Hepatocyte (in vitro differentiated cells): ENCODE measurements around the gene FGGY. TPM values are rescaled to one million over a fixed set of nuclear protein-coding genes. Genes with fewer than 3 reads are reported as not detected.

Experiments used
- DNase-seq: peaks from one replicate; pipeline ENCODE4 v3.0.0-alpha.2; 2016; ENCODE audit warnings: low spot score
- H2AFZ ChIP-seq: fragments of 200-600 bp; sonication (generic); 2 replicates; pipeline ENCODE4 v1.6.0; 2016; ENCODE audit warnings: antibody characterized with exemption, mild to moderate bottlenecking
- H3K27ac ChIP-seq: fragments of 200-600 bp; sonication (generic); 2 replicates; pipeline ENCODE4 v1.5.1; 2016; ENCODE audit warnings: mild to moderate bottlenecking
- H3K27me3 ChIP-seq: fragments of 200-600 bp; sonication (generic); 2 replicates; pipeline ENCODE4 v1.6.1; 2016
- H3K36me3 ChIP-seq: fragments of 200-600 bp; sonication (generic); replicated peaks from 2 replicates; pipeline ENCODE4 v1.5.1; 2016; ENCODE audit warnings: low read depth; ENCODE audit not compliant: insufficient read depth
- H3K4me1 ChIP-seq: fragments of 200-600 bp; sonication (generic); 2 replicates; pipeline ENCODE4 v1.5.1; 2016; ENCODE audit warnings: mild to moderate bottlenecking, moderate library complexity; ENCODE audit not compliant: insufficient read depth
- H3K4me2 ChIP-seq: fragments of 200-600 bp; sonication (generic); 2 replicates; pipeline ENCODE4 v1.6.0; 2016
- H3K4me3 ChIP-seq: fragments of 200-600 bp; sonication (generic); 2 replicates; pipeline ENCODE4 v1.5.1; 2016; ENCODE audit warnings: mild to moderate bottlenecking
- H3K79me2 ChIP-seq: fragments of 200-600 bp; sonication (generic); 2 replicates; pipeline ENCODE4 v1.6.0; 2017; ENCODE audit warnings: mild to moderate bottlenecking
- H3K9me2 ChIP-seq: fragments of 200-600 bp; sonication (generic); replicated peaks from 2 replicates; pipeline ENCODE4 v1.6.0; 2017; ENCODE audit warnings: mild to moderate bottlenecking; ENCODE audit not compliant: insufficient read depth
- H3K9me3 ChIP-seq: fragments of 200-600 bp; sonication (generic); 2 replicates; pipeline ENCODE4 v1.5.1; 2016; ENCODE audit warnings: low read depth, mild to moderate bottlenecking
- H4K20me1 ChIP-seq: fragments of 200-600 bp; sonication (generic); 2 replicates; pipeline ENCODE4 v1.6.0; 2016; ENCODE audit warnings: mild to moderate bottlenecking; ENCODE audit not compliant: insufficient read depth, poor library complexity, severe bottlenecking
- EZH2 ChIP-seq: fragments of 200-600 bp; sonication (generic); IDR thresholded peaks from 2 replicates; pipeline ENCODE4 v1.6.1; 2016; ENCODE audit warnings: antibody characterized with exemption, mild to moderate bottlenecking, borderline replicate concordance
- EZH2phosphoT487 ChIP-seq: fragments of 200-600 bp; sonication (generic); IDR thresholded peaks from one replicate; pipeline ENCODE4 v1.6.1; 2018; ENCODE audit warnings: antibody characterized with exemption, mild to moderate bottlenecking, low read depth, moderate library complexity; ENCODE audit not compliant: unreplicated experiment, severe bottlenecking
- WGBS: methylation state at CpG from one replicate; pipeline ENCODE4 v1.1.6; 2016; ENCODE audit warnings: low lambda C conversion rate; ENCODE audit errors: missing lambda C conversion rate; 5-methylcytosine and 5-hydroxymethylcytosine counted together
- polyA plus RNA-seq: library from polyadenylated mRNA; unstranded; fragments of >200 nt; fragmentation: Nextera tagmentation; extraction: Ambion mirVana; gene quantifications from 2 replicates; pipeline ENCODE4 v1.2.1, GENCODE V29; 2016
- total RNA-seq: library from RNA; depleted of rRNA; stranded (reverse); fragments of >200 nt; gene quantifications from 2 replicates; pipeline ENCODE4 v1.2.3, GENCODE V29; 2014
- TF ChIP-seq, protein P1 (sequence below): fragments of 200-600 bp; sonication (generic); IDR thresholded peaks from 2 replicates; pipeline ENCODE4 v1.5.1; 2016; ENCODE audit warnings: antibody characterized with exemption, mild to moderate bottlenecking; ENCODE audit not compliant: poor library complexity

The FGGY gene
- total and polyA plus RNA-seq, 2 experiments from 2014 or later: 18.0 to 20.6 TPM

DNA sequence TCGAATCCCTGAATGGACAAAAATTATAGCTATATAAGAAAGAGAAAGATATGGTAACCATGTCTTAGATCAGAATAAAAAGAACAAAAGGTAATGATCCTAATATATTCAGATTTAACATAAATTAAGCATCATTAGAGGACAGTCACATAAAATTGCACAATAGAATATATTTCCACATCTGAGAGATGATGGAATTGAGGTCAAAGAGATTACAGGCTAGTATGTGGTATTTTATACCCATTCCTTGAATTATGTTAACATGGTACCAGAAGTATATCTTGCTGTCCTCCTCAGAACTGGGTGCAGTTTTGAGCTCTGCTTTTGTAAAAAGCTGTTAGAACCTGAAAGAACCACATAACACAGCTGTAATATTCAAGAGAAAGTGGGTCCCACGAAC is 272.3 kb downstream of the FGGY start:
- Histone ChIP-seq H3K4me1 (peaks cover 5% of the 10 kb centered on the region), H2AFZ (no peak overlapping the region), H3K27me3 (no peaks in the 10 kb centered on the region), H3K9me3 (no peaks in the 10 kb centered on the region), H3K79me2 (no peaks in the 10 kb centered on the region), H3K27ac (no peak overlapping the region), H3K36me3 (no peaks in the 10 kb centered on the region), H3K9me2 (no peaks in the 10 kb centered on the region), H4K20me1 (no peaks in the 10 kb centered on the region), H3K4me3 (no peak overlapping the region), H3K4me2 (no peak overlapping the region)
- no peak for DNase-seq
- 86% methylated on average over 2 of the region's 2 CpGs for WGBS
- TF ChIP-seq EZH2 (no peak), EZH2phosphoT487 (no peak)
- TF ChIP-seq, protein P1, sequence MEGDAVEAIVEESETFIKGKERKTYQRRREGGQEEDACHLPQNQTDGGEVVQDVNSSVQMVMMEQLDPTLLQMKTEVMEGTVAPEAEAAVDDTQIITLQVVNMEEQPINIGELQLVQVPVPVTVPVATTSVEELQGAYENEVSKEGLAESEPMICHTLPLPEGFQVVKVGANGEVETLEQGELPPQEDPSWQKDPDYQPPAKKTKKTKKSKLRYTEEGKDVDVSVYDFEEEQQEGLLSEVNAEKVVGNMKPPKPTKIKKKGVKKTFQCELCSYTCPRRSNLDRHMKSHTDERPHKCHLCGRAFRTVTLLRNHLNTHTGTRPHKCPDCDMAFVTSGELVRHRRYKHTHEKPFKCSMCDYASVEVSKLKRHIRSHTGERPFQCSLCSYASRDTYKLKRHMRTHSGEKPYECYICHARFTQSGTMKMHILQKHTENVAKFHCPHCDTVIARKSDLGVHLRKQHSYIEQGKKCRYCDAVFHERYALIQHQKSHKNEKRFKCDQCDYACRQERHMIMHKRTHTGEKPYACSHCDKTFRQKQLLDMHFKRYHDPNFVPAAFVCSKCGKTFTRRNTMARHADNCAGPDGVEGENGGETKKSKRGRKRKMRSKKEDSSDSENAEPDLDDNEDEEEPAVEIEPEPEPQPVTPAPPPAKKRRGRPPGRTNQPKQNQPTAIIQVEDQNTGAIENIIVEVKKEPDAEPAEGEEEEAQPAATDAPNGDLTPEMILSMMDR: no peak

DNA sequence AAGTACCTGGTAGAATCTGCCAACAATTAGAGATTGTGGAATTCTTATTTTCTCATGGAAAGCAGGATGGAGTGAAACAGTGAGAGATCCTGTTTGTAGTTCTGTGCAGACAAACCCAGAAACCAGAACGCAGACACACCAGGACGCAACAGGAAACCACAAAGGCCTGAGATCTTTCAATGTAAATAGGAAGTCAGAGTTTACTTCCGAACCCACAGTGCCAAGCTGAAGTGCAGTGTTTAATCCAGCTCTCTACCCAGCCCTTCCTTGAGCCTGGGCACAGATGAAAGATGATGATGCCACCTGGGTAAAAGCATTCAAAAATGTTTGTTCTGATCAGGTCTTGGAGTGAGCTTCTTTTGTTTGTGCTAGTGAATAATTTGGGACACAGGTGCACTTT is 273.6 kb downstream of the FGGY start:
- H3K4me3 ChIP-seq: no peak overlapping the region
- H4K20me1 ChIP-seq: no peaks in the 10 kb centered on the region
- H2AFZ ChIP-seq: peak overlapping the region; percentile 4
- H3K36me3 ChIP-seq: no peaks in the 10 kb centered on the region
- no peak overlapping the region for H3K27ac ChIP-seq
- no peaks in the 10 kb centered on the region for H3K79me2 ChIP-seq
- TF ChIP-seq, protein P1: no peak
- TF ChIP-seq EZH2phosphoT487 (no peak), EZH2 (no peak)
- no peak for DNase-seq
- H3K4me2 ChIP-seq: no peak overlapping the region
- H3K9me2 ChIP-seq: no peaks in the 10 kb centered on the region
- no peaks in the 10 kb centered on the region for H3K9me3 ChIP-seq
- 33% methylated on average over 3 of the region's 3 CpGs for WGBS
- H3K27me3 ChIP-seq: no peaks in the 10 kb centered on the region
- H3K4me1 ChIP-seq: peaks cover 5% of the 10 kb centered on the region

DNA sequence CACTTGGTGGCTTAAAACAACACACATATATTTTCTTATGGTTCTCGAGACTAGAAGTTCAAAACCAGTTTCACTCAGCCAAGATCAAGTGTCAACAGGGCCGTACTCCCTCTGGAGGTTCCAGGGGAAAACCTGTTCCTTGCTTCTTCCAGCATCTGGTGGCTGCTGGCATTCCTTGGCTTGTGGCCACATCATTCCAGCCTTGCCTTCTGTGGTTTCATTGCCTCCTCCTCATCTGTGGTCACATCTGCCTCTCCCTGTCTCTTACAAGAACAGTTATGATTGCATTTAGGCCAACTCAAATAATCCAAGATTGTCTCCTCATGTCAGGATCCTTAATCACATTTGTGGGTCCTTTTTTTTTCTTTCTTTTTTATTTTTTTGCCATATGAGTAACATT is 277.2 kb downstream of the FGGY start:
- H4K20me1 ChIP-seq: no peaks in the 10 kb centered on the region
- H3K4me1 ChIP-seq: peaks cover 5% of the 10 kb centered on the region
- no peak for TF ChIP-seq EZH2phosphoT487
- H3K9me3 ChIP-seq: no peaks in the 10 kb centered on the region
- no peak overlapping the region for H3K4me3 ChIP-seq
- no peaks in the 10 kb centered on the region for H3K79me2 ChIP-seq
- no peaks in the 10 kb centered on the region for H3K27me3 ChIP-seq
- 96% methylated on average over 2 of the region's 2 CpGs for WGBS
- H2AFZ ChIP-seq: no peak overlapping the region
- DNase-seq: no peak
- H3K4me2 ChIP-seq: no peak overlapping the region
- H3K36me3 ChIP-seq: no peaks in the 10 kb centered on the region
- H3K9me2 ChIP-seq: no peaks in the 10 kb centered on the region
- no peak overlapping the region for H3K27ac ChIP-seq

DNA sequence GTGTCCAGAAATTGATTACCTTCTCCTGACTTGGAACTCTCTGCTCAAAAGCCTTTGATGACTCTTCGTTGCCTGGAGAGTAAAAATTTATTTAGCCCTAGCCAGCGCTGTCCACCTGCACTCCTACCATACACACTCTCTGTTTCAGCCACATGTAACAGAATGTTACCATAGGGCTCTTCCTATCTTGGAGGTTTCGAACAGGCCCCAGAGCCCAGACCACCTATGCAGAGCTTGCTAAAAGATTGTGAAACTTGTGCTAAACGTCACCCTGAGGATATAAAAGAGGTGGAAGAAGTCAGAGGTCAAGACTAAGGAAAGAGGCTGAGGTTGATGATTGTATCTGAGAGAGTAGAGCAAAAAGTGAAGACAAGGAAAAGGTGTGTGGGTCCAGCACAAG is 280.9 kb downstream of the FGGY start:
- H3K9me3 ChIP-seq: no peaks in the 10 kb centered on the region
- no peaks in the 10 kb centered on the region for H3K27me3 ChIP-seq
- no peak overlapping the region for H2AFZ ChIP-seq
- H3K79me2 ChIP-seq: no peaks in the 10 kb centered on the region
- no peaks in the 10 kb centered on the region for H3K4me1 ChIP-seq
- no peaks in the 10 kb centered on the region for H3K9me2 ChIP-seq
- no peaks in the 10 kb centered on the region for H4K20me1 ChIP-seq
- WGBS: 89% methylated on average over 4 of the region's 4 CpGs
- no peak overlapping the region for H3K27ac ChIP-seq
- H3K4me2 ChIP-seq: no peak overlapping the region
- H3K36me3 ChIP-seq: no peaks in the 10 kb centered on the region
- H3K4me3 ChIP-seq: no peak overlapping the region
- TF ChIP-seq EZH2phosphoT487 (no peak), EZH2 (no peak)
- TF ChIP-seq, protein P1: no peak
- DNase-seq: no peak
